ENCODE data around the gene SSX3.
"Not testable (repeated sequence)": the region's sequence is repeated elsewhere in the genome, so short reads cannot be mapped to it uniquely, and the experiment has no call there.

SSX3 gene, protein sequence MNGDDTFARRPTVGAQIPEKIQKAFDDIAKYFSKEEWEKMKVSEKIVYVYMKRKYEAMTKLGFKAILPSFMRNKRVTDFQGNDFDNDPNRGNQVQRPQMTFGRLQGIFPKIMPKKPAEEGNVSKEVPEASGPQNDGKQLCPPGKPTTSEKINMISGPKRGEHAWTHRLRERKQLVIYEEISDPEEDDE

DNA sequence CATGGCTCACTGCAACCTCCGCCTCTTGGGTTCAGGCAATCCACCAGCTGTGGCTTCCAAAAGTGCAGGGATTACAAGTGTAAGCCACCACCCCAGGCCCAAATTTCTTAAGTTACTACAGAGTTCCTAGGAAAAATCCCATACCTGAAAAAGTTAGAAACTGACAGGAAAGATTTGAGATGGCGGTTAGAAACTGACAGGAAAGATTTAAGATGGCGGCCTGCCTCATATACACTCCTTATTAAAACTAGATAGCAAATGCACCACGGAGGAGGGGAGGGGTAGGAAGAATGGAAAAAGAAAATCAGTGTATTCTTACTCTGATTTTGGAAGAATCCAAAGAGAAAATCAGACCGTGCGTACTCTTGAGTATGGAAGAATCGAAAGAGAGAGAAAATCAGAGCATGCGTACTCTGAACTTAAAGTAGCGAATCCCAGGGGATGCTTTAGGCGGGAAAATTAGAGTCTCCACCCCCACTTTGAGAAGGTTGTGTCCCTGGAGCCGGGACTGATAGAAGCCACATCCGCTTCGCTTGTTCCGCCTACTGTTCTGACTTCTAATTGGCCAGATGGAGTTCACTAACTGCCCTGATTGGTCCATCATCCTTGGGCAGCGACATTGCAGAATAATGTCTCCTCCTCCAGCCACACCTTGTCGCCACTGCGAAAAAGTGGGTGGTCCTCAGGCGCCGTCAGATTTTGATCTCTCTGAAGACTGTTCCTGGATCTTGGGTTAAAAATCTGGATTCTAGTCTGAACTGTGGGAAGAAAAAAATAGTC is at the start of gene SSX3:
Gene SSX3 (minus strand): TSS at position 389 of the 780 bp plus-strand sequence. CDS start 1,454 bp downstream, outside the sequence.
- H3K4me3 ChIP-seq (replicated peaks in 1 of 2; ENCODE audit: low read depth in 2 of 2, low read length in 2 of 2); DNase-seq (ENCODE audit: low read depth in 2 of 2): not testable (repeated sequence)

DNA sequence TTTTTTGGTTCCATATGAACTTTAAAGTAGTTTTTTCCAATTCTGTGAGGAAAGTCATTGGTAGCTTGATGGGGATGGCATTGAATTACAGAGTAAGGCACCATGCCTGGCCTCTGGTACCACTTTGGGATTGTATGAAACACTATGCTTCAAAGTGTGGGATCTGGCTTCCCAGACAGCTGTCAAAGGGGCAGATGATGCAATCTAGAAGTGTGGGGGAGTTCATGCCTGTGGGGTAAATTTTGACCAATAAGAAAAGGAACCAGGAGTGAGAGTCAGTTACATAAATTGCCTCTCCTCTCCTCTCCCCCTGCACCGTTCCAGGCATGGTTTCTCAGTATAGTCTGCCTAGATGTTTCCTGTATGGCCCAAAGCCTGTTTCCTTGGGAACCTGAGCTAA is 41.3 kb upstream of the SSX3 start:
- not testable (repeated sequence) for DNase-seq (ENCODE audit: low read depth in 2 of 2); H3K4me3 ChIP-seq (replicated peaks in 1 of 2; ENCODE audit: low read depth in 2 of 2, low read length in 2 of 2)

DNA sequence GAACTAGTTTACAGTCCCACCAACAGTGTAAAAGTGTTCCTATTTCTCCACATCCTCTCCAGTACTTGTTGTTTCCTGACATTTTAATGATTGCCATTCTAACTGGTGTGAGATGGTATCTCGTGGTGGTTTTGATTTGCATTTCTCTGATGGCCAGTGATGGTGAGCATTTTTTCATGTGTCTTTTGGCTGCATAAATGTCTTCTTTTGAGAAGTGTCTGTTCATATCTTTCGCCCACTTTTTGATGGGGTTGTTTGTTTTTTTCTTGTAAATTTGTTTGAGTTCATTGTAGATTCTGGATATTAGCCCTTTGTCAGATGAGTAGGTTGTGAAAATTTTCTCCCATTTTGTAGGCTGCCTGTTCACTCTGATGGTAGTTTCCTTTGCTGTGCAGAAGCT is 40.4 kb upstream of the SSX3 start:
- H3K4me3 ChIP-seq (replicated peaks in 1 of 2; ENCODE audit: low read depth in 2 of 2, low read length in 2 of 2); DNase-seq (ENCODE audit: low read depth in 2 of 2): not testable (repeated sequence)

DNA sequence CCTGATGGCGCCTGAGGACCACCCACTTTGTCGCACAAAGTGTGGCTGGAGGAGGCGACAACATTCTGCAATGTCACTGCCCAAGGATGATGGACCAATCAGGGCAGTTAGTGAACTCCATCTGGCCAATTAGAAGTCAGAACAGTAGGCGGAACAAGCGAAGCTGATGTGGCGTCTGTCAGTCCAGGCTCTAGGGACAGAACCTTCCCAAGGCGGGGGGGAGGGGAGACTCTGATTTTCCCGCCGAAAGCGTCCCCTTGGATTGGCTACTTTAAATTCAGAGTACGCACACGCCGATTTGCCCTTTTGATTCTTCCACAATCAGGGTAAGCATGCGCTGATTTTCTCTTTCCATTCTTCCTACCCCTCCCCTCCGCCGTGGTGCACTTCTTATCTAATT is 26.7 kb upstream of the SSX3 start, which contains the start of gene SSX4:
Gene SSX4 (plus strand): TSS at position 301 of the 400 bp plus-strand sequence. CDS start 515 bp downstream, outside the sequence.
- not testable (repeated sequence) for H3K4me3 ChIP-seq (replicated peaks in 1 of 2; ENCODE audit: low read depth in 2 of 2, low read length in 2 of 2); DNase-seq (ENCODE audit: low read depth in 2 of 2)

DNA sequence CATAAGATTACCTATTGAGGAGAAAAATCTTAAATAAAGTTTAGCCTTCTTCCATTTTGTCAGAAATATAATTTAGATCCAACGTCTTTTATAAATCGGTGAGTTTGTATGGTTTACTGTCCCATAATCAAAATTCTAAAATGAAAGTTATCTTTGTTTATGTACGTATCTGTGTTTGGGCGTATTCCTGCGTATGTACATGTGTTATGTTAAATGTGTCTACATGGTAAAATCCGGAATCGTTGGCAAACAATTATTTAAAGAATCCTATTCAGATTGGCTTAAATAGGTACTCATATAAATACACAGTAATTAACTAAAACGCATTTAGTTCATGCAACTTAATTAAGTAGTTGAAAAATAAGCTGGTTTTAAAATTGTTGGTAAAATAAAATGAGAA is 13.9 kb upstream of the SSX3 start:
- not testable (repeated sequence) for DNase-seq (ENCODE audit: low read depth in 2 of 2); H3K4me3 ChIP-seq (replicated peaks in 1 of 2; ENCODE audit: low read depth in 2 of 2, low read length in 2 of 2)

DNA sequence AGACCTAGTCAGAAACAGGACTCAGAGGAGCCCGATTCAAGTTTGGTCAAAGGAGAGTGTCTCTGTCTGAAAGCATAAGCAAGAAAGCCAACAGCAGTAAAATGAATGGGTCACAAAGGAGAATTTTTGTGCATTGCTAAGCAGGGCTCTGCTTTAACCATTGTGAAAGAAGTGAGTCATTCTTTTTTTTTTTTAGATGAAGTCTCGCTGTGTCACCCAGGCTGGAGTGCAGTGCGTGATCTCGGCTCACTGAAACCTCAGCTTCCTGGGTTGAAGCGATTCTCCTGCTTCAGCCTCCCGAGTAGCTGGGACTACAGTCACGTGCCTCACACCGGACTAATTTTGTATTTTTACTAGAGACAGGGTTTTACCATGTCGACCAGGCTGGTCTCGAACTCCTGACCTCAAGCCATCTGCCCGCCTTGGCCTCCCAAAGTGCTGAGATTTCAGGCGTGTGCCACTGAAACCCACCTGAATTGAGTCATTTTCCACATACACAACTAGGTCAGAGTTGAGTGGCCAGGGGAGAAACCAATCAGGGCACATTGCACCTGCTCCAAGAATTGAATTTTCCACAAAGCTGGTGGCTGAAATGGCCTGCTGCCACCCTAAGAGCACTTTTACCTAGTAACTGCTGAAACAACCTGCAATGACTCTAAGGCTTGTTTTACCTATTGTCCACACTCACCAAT is 11.4 kb upstream of the SSX3 start:
- DNase-seq (ENCODE audit: low read depth in 2 of 2); H3K4me3 ChIP-seq (replicated peaks in 1 of 2; ENCODE audit: low read depth in 2 of 2, low read length in 2 of 2): not testable (repeated sequence)

DNA sequence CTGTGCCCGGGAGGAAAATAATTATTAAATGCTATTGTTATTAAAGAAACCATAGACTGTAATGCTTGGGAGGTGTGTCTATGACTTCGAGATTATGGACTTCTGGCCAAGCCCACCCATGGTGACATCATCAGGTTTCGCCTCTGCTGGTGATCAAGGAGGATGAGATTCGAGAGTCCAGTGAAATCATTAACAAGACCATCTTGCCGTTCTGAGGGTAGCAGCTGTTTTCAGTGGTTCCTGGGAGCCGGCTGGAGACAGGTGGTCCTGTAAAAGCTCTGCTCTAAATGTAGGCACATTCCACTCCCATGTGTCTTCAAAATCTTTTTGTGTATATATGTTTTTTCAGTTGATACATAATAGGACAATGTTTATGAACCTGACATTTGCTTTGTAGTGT is 2.8 kb upstream of the SSX3 start:
- not testable (repeated sequence) for H3K4me3 ChIP-seq (replicated peaks in 1 of 2; ENCODE audit: low read depth in 2 of 2, low read length in 2 of 2); DNase-seq (ENCODE audit: low read depth in 2 of 2)

DNA sequence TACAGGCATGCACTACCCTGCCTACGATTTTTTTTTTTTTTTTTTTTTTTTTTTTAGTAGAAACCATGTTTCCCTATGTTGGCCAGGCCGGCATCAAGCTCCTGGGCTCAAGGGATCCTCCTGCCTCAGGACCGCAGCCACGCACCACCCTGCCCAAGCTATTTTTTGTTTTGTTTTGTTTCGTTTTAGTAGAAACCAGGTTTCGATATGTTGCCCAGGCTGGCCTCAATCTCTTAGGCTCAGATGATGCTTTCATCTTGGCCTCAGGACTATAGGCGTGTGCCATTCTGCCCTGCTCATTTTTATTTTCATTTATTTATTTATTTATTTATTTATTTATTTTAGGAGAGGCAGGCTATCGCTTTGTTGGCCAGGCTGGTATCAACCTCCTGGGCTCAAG is 1.2 kb upstream of the SSX3 start:
- DNase-seq (ENCODE audit: low read depth in 2 of 2): no peak
- no peak overlapping the region for H3K4me3 ChIP-seq (replicated peaks in 1 of 2; ENCODE audit: low read depth in 2 of 2, low read length in 2 of 2)
- TF ChIP-seq, protein P1, sequence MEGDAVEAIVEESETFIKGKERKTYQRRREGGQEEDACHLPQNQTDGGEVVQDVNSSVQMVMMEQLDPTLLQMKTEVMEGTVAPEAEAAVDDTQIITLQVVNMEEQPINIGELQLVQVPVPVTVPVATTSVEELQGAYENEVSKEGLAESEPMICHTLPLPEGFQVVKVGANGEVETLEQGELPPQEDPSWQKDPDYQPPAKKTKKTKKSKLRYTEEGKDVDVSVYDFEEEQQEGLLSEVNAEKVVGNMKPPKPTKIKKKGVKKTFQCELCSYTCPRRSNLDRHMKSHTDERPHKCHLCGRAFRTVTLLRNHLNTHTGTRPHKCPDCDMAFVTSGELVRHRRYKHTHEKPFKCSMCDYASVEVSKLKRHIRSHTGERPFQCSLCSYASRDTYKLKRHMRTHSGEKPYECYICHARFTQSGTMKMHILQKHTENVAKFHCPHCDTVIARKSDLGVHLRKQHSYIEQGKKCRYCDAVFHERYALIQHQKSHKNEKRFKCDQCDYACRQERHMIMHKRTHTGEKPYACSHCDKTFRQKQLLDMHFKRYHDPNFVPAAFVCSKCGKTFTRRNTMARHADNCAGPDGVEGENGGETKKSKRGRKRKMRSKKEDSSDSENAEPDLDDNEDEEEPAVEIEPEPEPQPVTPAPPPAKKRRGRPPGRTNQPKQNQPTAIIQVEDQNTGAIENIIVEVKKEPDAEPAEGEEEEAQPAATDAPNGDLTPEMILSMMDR (IDR thresholded peaks at IDR 0.05; ENCODE audit: low read depth, low read length): no peak

DNA sequence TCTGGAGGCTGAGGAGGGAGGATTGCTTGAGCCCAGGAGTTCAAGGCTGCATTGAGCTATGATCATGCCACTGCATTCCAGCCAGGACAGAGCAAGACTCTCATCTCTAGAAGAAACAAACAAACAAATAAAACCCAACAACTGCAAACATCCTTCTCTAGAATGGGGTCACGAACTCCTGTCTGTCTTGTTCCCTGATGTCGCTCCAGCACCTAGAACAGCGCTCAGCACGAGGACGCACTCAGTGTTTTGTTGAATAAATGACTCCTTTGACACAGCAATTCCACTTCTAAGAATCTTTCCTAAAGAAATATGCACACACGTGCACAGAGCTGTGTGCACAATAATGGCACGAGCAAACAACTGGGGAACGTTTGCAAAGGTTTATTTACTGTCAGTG is 10.4 kb downstream of the SSX3 start:
- DNase-seq (ENCODE audit: low read depth in 2 of 2); H3K4me3 ChIP-seq (replicated peaks in 1 of 2; ENCODE audit: low read depth in 2 of 2, low read length in 2 of 2): not testable (repeated sequence)

DNA sequence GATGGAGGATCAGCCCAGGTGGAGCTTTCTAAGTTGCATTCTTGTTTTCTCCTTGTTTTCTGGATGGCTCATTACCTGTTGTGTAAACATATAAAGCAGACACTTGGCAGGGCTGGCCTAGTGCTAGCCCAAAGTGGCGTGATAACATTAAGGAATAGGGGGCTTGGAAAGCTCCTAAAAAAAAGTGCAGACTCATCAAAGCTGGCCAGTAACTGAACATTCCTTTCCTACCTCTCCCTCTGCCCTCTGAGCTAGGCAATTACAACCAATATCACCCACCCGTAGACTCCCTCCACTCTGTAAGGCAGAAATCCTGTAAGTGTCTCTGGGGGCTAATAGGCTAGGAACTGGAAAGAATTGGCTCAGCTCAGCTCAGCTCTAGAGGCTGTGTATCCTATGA is 42.5 kb downstream of the SSX3 start:
- not testable (repeated sequence) for H3K4me3 ChIP-seq (replicated peaks in 1 of 2; ENCODE audit: low read depth in 2 of 2, low read length in 2 of 2); DNase-seq (ENCODE audit: low read depth in 2 of 2)

DNA sequence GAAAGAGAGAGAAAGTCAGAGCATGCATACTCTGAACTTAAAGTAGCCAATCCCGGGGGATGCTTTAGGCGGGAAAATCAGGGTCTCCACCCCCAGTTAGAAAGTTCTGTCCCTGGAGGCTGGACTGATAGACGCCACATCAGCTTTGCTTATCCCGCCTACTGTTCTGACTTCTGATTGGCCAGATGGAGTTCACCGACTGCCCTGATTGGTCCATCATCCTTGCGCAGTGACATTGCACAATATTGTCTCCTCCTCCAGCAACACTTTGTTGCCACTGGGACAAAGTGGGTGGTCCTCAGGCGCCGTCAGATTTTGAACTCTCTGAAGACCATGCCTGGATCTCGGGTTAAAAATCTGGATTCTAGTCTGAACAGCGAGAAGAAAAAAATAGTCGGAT is 50.3 kb downstream of the SSX3 start:
- TF ChIP-seq, protein P1 (IDR thresholded peaks at IDR 0.05; ENCODE audit: low read depth, low read length): no peak
- H3K4me3 ChIP-seq (replicated peaks in 1 of 2; ENCODE audit: low read depth in 2 of 2, low read length in 2 of 2): no peak overlapping the region
- DNase-seq (ENCODE audit: low read depth in 2 of 2): no peak
